Uterine smooth muscle cell (primary cell): ENCODE results near the gene STARD5. TPM values are rescaled to one million over a fixed set of nuclear protein-coding genes. Genes with fewer than 3 reads are reported as not detected.

Source experiments
- total RNA-seq: library from RNA; depleted of rRNA; stranded (reverse); fragments of >200 nt; gene quantifications from 2 replicates; pipeline ENCODE4 v1.2.3, GENCODE V29; 2014

Gene STARD5
- 5.6 and 10.7 TPM in 2 replicates for total RNA-seq

GRCh38 chr15:81323944-81324881, at the start of gene STARD5:
TSS of gene STARD5 (minus strand) at chr15:81324141. CDS start at chr15:81324099, 42 bp downstream.

Other genes with a start within 250 kb of the STARD5 start
- gene CFAP161, start 189.9 kb downstream of the STARD5 start, total RNA-seq = 0.12 and 0.66 TPM in 2 replicates
- gene IL16, start 127.3 kb downstream of the STARD5 start, total RNA-seq = 0.22 and 0.25 TPM in 2 replicates
- not detected in 2 replicates for gene TMC3, start 50.1 kb upstream of the STARD5 start, total RNA-seq